Dermis blood vessel endothelial cell (primary cell): Measurements from ENCODE around the gene OR4K14. TPM values are rescaled to one million over a fixed set of nuclear protein-coding genes. Genes with fewer than 3 reads are reported as not detected.
"Not testable (repeated sequence)": the region's sequence is repeated elsewhere in the genome, so short reads cannot be mapped to it uniquely, and the experiment has no call there.

ENCODE experiments used
- DNase-seq: peaks from one replicate; pipeline ENCODE4 v3.0.0; 2010
- total RNA-seq: library from RNA; depleted of rRNA; stranded (reverse); fragments of >200 nt; gene quantifications from 2 replicates; pipeline ENCODE4 v1.2.3, GENCODE V29; 2014

The OR4K14 gene, protein sequence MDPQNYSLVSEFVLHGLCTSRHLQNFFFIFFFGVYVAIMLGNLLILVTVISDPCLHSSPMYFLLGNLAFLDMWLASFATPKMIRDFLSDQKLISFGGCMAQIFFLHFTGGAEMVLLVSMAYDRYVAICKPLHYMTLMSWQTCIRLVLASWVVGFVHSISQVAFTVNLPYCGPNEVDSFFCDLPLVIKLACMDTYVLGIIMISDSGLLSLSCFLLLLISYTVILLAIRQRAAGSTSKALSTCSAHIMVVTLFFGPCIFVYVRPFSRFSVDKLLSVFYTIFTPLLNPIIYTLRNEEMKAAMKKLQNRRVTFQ
- not detected in 2 replicates for total RNA-seq

GRCh38 chr14:20019257-20019865 is at the start of gene OR4K14:
Gene OR4K14 (minus strand): TSS chr14:20019307. CDS start chr14:20015193, 4,114 bp downstream.
- no peak for DNase-seq

DNA sequence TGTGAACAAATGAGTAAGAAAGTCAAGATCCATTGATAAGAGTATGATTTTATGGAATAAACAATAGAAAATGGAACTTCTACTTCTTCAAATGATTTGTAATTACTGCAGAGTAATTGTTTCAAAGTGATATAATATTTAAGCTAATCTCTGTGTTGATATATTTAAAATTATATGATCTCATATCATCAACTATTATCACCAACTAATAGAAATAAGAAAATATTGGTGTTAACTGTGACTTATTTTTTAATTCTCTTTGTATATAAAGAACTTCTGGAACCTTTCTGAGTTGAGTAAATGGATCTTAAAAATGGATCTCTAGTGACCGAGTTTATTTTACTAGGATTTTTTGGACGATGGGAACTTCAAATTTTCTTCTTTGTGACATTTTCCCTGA is 40.6 kb upstream of the OR4K14 start, which contains the start of gene OR4L1:
OR4L1 (plus strand) TSS at position 301 of the 400 bp plus-strand sequence; CDS start at position 301, 0 bp downstream.
- DNase-seq, result no peak

DNA sequence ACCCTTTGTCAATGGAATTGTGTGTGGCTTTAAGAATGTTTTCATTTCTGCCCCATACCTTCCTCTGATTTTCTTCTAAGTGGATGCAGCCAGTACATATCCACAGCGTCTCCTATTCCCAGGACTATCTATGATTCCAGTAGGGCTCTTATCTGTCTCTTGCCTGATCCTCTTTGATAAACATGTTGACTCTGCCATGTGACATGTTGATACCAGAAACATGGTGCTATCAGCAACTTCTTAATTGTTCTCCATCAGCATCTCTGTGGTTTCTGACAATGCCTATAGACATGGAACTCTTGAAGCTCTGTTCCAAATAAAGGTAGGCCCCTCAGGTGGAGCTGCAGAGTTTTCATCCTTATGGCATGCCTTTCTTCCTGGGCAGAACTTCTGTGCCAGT is 29.1 kb upstream of the OR4K14 start:
- no peak for DNase-seq

GRCh38 chr14:20044243-20044642 is 25.1 kb upstream of the OR4K14 start:
- no peak for DNase-seq

DNA sequence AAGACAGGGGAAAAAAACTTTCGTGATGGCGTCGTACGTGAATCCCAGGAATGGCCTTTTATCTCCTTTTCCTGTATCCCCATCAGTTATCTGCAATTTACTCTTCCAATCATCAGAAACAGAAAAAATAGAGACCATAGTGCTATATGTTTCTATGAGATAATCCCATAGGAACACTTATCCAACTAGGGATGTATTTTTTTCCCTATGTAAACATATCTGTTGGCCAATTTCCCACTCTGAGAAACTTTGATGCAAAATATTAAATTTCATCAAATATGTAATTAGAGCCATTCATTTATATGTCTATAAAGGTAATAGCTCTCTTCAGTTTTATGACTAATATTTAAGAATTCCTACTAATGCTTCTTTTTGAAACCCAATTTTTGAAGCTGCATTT is 16.8 kb upstream of the OR4K14 start, which contains the start of gene OR4K13:
OR4K13 (minus strand) TSS at position 101 of the 400 bp plus-strand sequence. CDS start 1,280 bp downstream, outside the sequence.
- DNase-seq, result no peak

- no peak for DNase-seq
Observed at GRCh38 chr14:20035449-20035848, 16.3 kb upstream of the OR4K14 start.

GRCh38 chr14:20031058-20031457 is 12.0 kb upstream of the OR4K14 start:
- DNase-seq, result no peak

GRCh38 chr14:20008156-20008555 is 11.0 kb downstream of the OR4K14 start:
- DNase-seq, result no peak

DNA sequence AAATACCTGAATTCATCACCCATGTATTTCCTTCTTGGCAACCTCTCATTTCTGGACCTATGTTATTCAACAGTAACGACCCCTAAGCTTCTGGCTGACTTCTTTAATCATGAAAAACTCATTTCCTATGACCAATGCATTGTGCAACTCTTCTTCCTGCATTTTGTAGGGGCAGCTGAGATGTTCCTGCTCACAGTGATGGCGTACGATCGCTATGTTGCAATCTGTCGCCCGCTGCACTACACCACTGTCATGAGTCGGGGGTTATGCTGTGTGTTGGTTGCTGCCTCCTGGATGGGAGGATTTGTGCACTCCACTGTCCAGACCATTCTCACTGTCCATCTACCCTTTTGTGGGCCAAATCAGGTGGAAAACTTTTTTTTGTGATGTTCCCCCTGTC is 16.8 kb downstream of the OR4K14 start:
- no peak for DNase-seq

DNA sequence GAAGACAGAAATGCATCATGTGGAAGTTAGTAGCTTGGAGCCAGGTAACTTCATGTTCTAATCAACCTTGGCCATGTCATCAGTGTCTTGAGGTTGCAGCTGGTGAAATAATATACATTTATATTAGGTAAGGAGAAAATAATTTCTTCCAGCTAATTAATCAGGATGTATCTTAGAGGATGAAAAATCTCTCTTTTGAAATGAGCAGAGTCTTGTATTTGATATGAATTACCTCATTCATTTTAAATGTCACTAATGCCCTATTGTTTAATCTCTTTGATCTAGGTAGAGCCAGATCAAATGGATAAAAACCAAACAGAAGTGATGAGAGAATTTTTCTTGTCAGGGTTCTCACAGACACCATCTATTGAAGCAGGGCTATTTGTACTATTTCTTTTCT is 17.2 kb downstream of the OR4K14 start, which contains the start of gene OR4Q2:
OR4Q2 (plus strand) TSS at position 301 of the 400 bp plus-strand sequence.
- no peak for DNase-seq

DNA sequence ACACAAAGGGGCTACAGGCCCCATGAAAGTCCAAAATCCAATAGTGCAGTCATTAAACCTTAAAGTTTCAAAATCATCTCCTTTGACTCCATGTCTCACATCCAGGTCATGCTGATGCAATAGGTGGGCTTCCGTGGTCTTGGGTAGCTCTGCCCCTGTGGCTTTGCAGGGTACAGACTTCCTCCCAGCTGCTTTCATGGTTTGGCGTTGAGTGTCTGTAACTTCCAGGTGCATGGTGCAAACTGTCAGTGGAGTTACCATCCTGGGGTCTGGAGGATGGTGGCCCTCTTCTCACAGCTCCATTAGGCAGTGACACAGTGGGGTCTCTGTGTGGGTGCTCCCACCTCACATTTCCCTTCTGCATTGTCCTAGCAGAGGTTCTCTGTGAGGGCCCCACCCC is 25.7 kb downstream of the OR4K14 start:
- DNase-seq, result no peak

DNA sequence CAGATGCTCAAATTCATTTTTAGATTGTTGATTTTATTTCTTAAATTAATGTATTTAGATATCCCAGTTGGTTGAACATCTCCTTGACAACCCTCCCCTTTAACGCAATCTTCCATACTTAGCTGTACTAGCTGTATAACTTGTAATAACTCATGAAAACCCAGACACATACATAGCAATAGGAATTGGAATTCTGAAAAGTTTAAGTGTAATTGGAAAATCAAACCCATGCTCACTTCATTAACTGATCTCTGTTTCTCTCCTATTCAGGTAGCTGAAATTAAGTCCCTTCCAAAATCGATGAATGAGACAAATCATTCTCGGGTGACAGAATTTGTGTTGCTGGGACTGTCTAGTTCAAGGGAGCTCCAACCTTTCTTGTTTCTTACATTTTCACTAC is 43.8 kb downstream of the OR4K14 start, which contains the start of gene OR4K15:
OR4K15 (plus strand) TSS at position 301 of the 400 bp plus-strand sequence; CDS start at position 301, 0 bp downstream.
- DNase-seq, result no peak

DNA sequence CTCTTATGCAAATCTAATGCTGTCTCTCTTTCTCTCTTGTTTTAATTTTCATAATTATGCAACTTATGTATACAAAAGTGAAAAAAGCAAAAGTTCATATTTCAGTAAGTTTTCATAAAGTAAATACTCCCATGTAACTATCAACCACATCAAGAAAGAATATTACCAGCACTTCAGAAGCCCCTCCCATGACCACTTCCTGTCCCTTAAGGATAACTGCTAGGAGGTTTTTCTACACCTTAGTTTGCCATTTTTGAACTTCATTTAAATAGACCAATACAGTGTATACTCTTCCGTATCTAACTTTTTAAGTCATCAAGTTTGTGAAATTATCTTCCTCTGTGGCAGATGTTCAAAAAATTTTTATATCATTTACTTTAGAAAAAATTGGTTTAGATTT is 44.3 kb downstream of the OR4K14 start:
- DNase-seq, result no peak

GRCh38 chr14:19969735-19970134 is 49.4 kb downstream of the OR4K14 start:
- not testable (repeated sequence) for DNase-seq

Other genes starting within 250 kb of the OR4K14 start
- not detected in 2 replicates for gene OR4M1, start 245.8 kb downstream of the OR4K14 start, total RNA-seq
- gene OR4N2, start 215.5 kb downstream of the OR4K14 start, total RNA-seq, result not detected in 2 replicates
- not detected in 2 replicates for gene OR4K2, start 144.2 kb downstream of the OR4K14 start, total RNA-seq
- gene OR4K5, start 98.7 kb downstream of the OR4K14 start, total RNA-seq, result not detected in 2 replicates
- gene OR4K1, start 88.4 kb downstream of the OR4K14 start, total RNA-seq, result not detected in 2 replicates
- gene OR4K15, start 43.7 kb downstream of the OR4K14 start, total RNA-seq, result not detected in 2 replicates
- not detected in 2 replicates for gene OR4Q2, start 17.1 kb downstream of the OR4K14 start, total RNA-seq
- gene OR4K13, start 16.7 kb upstream of the OR4K14 start, total RNA-seq, result not detected in 2 replicates
- gene OR4L1, start 40.7 kb upstream of the OR4K14 start, total RNA-seq, result not detected in 2 replicates
- not detected in 2 replicates for gene OR4K17, start 91.4 kb upstream of the OR4K14 start, total RNA-seq
- not detected in 2 replicates for gene OR4N5, start 119.5 kb upstream of the OR4K14 start, total RNA-seq
- gene OR11G2, start 171.6 kb upstream of the OR4K14 start, total RNA-seq, result not detected in 2 replicates
- gene OR11H6, start 204.4 kb upstream of the OR4K14 start, total RNA-seq, result not detected in 2 replicates
- not detected in 2 replicates for gene OR11H7, start 209.7 kb upstream of the OR4K14 start, total RNA-seq
- gene OR11H4, start 220.0 kb upstream of the OR4K14 start, total RNA-seq, result not detected in 2 replicates